Right cardiac atrium (tissue), 5 donors: ENCODE results near the gene ACACA. TPM values are rescaled to one million over a fixed set of nuclear protein-coding genes. Genes with fewer than 3 reads are reported as not detected.
A peak's percentile ranks its signal among the peaks of the same experiment; 100 is the strongest.

Experiments
- ATAC-seq, 2 donors: fragments of 200-7000 bp; cut with Tn5 transposase; one replicate each; pipeline versions ENCODE4 v1.8.0 to v1.9.1; 2020; ENCODE audit warnings: moderate library complexity in 2 of 2, mild to moderate bottlenecking in 1 of 2
- DNase-seq, 3 donors: peaks; one replicate each; pipeline ENCODE4 v3.0.0-alpha.2; 2020
- H3K27ac ChIP-seq: one replicate; pipeline ENCODE4 v1.5.1; 2013; ENCODE audit warnings: mild to moderate bottlenecking, low read length, control low read depth, moderate library complexity
- H3K27me3 ChIP-seq: one replicate; pipeline ENCODE4 v1.6.1; 2013; ENCODE audit not compliant: control insufficient read depth, insufficient read depth
- H3K4me1 ChIP-seq: one replicate; pipeline ENCODE4 v1.6.1; 2013; ENCODE audit warnings: low read length; ENCODE audit not compliant: control insufficient read depth, insufficient read depth
- H3K4me3 ChIP-seq: one replicate; pipeline ENCODE4 v1.5.1; 2013; ENCODE audit warnings: low read length, control low read depth
- H3K9me3 ChIP-seq: one replicate; pipeline ENCODE4 v1.6.1; 2013; ENCODE audit warnings: low read length; ENCODE audit not compliant: control insufficient read depth
- WGBS: extraction: QIAGEN DNeasy Blood & Tissue Kit; methylation state at CpG from one replicate; pipeline ENCODE4 v1.1.7; 2013; 5-methylcytosine and 5-hydroxymethylcytosine counted together
- intact Hi-C, 4 donors: fragments of 100-400 bp; cut with DNase I; formaldehyde crosslinking; loops; one replicate each; pipeline versions ENCODE4 v1.11.0 to v1.14.0; 2022 to 2023
- polyA plus RNA-seq: library from polyadenylated mRNA; stranded (reverse); fragments of 200-250 nt; gene quantifications from one replicate; pipeline ENCODE4 v1.2.3, GENCODE V29; 2013
- total RNA-seq, 4 donors: library from RNA; stranded (reverse); fragmentation: NEBNext Ultra II Directional; extraction: Animal tissue kit (Norgen Biotek cat#: 25700); gene quantifications; one replicate each; pipeline ENCODE4 v1.2.1, GENCODE V29; 2021
- donor health status: healthy with polysubstance abuse.
- donor health status: DM: no; HTN: yes; CAD: no.
- donor health status: DM: no; HTN: no; CAD: no.
- donor health status: DM: no; HTN: yes; CAD: no; lungs with severe emphysema.
- donor health status: DM: yes; HTN: yes; CAD: no.

Gene ACACA
- total and polyA plus RNA-seq, 5 donors = 8.9 to 24.8 (median 20.5) TPM

GRCh38 chr17:37092071-37092470 lies 314.6 kb downstream of the ACACA start:
- no peak for ATAC-seq
- H3K27me3 ChIP-seq = no peaks in the 10 kb centered on the region
- intact Hi-C loops = no loop called here
- no peak for DNase-seq
- no peak overlapping the region for H3K4me3 ChIP-seq
- no peaks in the 10 kb centered on the region for H3K4me1 ChIP-seq
- H3K27ac ChIP-seq = no peak overlapping the region
- WGBS = 93% methylated on average over 2 of the region's 2 CpGs
- no peaks in the 10 kb centered on the region for H3K9me3 ChIP-seq

- no peak for ATAC-seq
- no peaks in the 10 kb centered on the region for H3K4me1 ChIP-seq
- H3K27ac ChIP-seq = no peak overlapping the region
- intact Hi-C loops = no loop called here
- no peaks in the 10 kb centered on the region for H3K9me3 ChIP-seq
- DNase-seq = no peak
- 89% methylated on average over 3 of the region's 3 CpGs for WGBS
- H3K4me3 ChIP-seq = no peak overlapping the region
- no peaks in the 10 kb centered on the region for H3K27me3 ChIP-seq
These were observed 315.7 kb downstream of the ACACA start for GRCh38 chr17:37090941-37091340.

- intact Hi-C loops = no loop called here
- 54% methylated on average over 7 of the region's 7 CpGs for WGBS
- Histone ChIP-seq H3K4me3 (no peak overlapping the region), H3K27me3 (no peaks in the 10 kb centered on the region), H3K27ac (no peak overlapping the region), H3K9me3 (no peaks in the 10 kb centered on the region), H3K4me1 (no peaks in the 10 kb centered on the region)
- no peak for DNase-seq
- ATAC-seq = no peak
These were observed 316.7 kb downstream of the ACACA start for GRCh38 chr17:37089956-37090355.

GRCh38 chr17:37088913-37089312 lies 317.7 kb downstream of the ACACA start:
- Histone ChIP-seq H3K4me3 (no peak overlapping the region), H3K9me3 (no peaks in the 10 kb centered on the region), H3K27me3 (no peaks in the 10 kb centered on the region), H3K27ac (no peak overlapping the region), H3K4me1 (no peaks in the 10 kb centered on the region)
- intact Hi-C loops = no loop called here
- ATAC-seq (no peak), DNase-seq (no peak)
- WGBS = 78% methylated on average over 11 of the region's 11 CpGs

DNA sequence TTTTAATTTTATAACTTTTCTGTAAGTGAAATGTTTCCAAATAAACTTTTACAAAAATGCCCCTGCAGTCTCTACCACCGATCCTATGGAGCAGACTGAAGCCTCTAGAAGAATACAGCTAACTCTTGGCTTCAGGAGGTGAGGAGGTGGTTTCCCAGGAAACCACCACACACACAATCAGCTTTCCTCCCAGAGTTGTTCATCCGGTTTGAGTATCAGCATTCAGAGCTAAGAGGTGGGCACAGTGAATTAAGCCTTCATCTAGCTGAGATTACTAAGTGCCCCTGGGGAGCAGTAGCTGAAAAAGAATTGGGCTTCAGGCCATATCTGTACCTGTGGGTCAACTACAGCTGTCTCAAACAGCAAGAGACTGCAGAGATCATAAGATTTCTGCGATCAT lies 318.2 kb downstream of the ACACA start:
- intact Hi-C loops = no loop called here
- WGBS = 61% methylated on average over 3 of the region's 3 CpGs
- no peaks in the 10 kb centered on the region for H3K9me3 ChIP-seq
- no peaks in the 10 kb centered on the region for H3K4me1 ChIP-seq
- ATAC-seq (no peak), DNase-seq (no peak)
- H3K27me3 ChIP-seq = no peaks in the 10 kb centered on the region
- no peak overlapping the region for H3K27ac ChIP-seq
- H3K4me3 ChIP-seq = no peak overlapping the region

DNA sequence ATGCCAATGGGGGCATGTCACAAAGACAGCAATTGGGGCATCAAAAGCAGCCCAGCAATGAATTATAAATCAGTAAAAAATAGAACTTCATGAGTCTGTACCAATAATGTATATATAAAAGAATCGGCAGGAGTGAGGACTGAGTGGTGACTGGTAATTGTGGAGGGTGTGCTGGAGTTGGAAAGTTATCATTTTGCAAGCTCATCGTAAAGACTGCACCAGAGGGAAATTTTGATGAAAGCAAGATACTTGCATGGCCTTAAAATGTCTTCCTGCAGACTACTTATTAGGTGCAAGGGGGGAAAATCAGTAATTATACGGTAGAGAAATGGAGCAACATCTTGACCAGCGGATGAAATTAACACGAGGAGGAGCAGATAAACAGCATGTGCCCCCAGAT lies 319.0 kb downstream of the ACACA start:
- intact Hi-C loops = no loop called here
- 94% methylated on average over 5 of the region's 5 CpGs for WGBS

GRCh38 chr17:37086948-37087347 lies 319.7 kb downstream of the ACACA start:
- no peaks in the 10 kb centered on the region for H3K9me3 ChIP-seq
- 91% methylated on average over 3 of the region's 3 CpGs for WGBS
- H3K27me3 ChIP-seq = no peaks in the 10 kb centered on the region
- no peaks in the 10 kb centered on the region for H3K4me1 ChIP-seq
- intact Hi-C loops = no loop called here
- H3K4me3 ChIP-seq = no peak overlapping the region
- no peak for DNase-seq
- no peak overlapping the region for H3K27ac ChIP-seq
- peak in 1 of 2 donors; percentile 15 for ATAC-seq

More for the DNA sequence above, 319.0 kb downstream of the ACACA start:
- Histone ChIP-seq H3K27ac (no peak overlapping the region), H3K9me3 (no peaks in the 10 kb centered on the region), H3K4me3 (no peak overlapping the region), H3K27me3 (no peaks in the 10 kb centered on the region), H3K4me1 (no peaks in the 10 kb centered on the region)
- DNase-seq (no peak), ATAC-seq (no peak)

- H3K27me3 ChIP-seq = no peaks in the 10 kb centered on the region
- 98% methylated on average over 3 of the region's 3 CpGs for WGBS
- intact Hi-C loops = no loop called here
- ATAC-seq (no peak), DNase-seq (no peak)
- H3K4me1 ChIP-seq = no peaks in the 10 kb centered on the region
- H3K4me3 ChIP-seq = no peak overlapping the region
- H3K9me3 ChIP-seq = no peaks in the 10 kb centered on the region
- H3K27ac ChIP-seq = no peak overlapping the region
These were observed 320.3 kb downstream of the ACACA start for GRCh38 chr17:37086334-37086733.

GRCh38 chr17:37084372-37084771 lies 322.3 kb downstream of the ACACA start:
- no peak for DNase-seq
- H3K4me3 ChIP-seq = no peak overlapping the region
- 63% methylated on average over 5 of the region's 5 CpGs for WGBS
- no peaks in the 10 kb centered on the region for H3K27me3 ChIP-seq
- H3K4me1 ChIP-seq = no peaks in the 10 kb centered on the region
- H3K27ac ChIP-seq = no peak overlapping the region
- no peaks in the 10 kb centered on the region for H3K9me3 ChIP-seq
- intact Hi-C loops = no loop called here
- no peak for ATAC-seq

GRCh38 chr17:37083456-37083855 lies 323.2 kb downstream of the ACACA start:
- ATAC-seq = no peak
- DNase-seq = no peak
- Histone ChIP-seq H3K4me3 (no peak overlapping the region), H3K27ac (no peak overlapping the region), H3K4me1 (no peaks in the 10 kb centered on the region), H3K9me3 (no peaks in the 10 kb centered on the region), H3K27me3 (no peaks in the 10 kb centered on the region)
- intact Hi-C loops = no loop called here
- WGBS = 74% methylated on average over 6 of the region's 6 CpGs

DNA sequence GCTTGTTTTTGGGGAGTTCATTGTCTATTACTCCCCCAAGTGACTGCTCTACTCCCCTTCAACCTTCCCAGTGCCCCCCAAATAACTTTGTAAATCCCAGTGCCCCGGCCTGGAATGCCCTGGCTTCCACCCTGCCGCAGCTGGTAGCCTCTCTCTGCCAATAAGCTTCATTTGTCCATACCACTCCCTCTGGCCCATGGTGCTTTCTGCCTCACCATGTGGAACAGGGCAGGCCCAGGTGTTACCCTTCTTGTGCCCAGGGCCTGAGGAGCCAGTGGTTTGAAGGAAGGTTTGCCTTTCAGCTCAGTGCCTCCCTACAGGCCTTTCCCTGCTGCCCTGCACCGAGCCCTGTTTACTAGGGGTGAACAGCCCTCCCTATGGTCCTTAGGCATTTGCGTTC lies 323.7 kb downstream of the ACACA start:
- Histone ChIP-seq H3K4me3 (no peak overlapping the region), H3K27me3 (no peaks in the 10 kb centered on the region), H3K27ac (no peak overlapping the region), H3K9me3 (no peaks in the 10 kb centered on the region), H3K4me1 (no peaks in the 10 kb centered on the region)
- intact Hi-C loops = no loop called here
- no peak for ATAC-seq
- no peak for DNase-seq
- WGBS = 89% methylated on average over 4 of the region's 4 CpGs

GRCh38 chr17:37082311-37082860 lies 324.2 kb downstream of the ACACA start:
- H3K27ac ChIP-seq = no peak overlapping the region
- WGBS = 82% methylated on average over 8 of the region's 8 CpGs
- intact Hi-C loops = no loop called here
- no peaks in the 10 kb centered on the region for H3K27me3 ChIP-seq
- no peak for DNase-seq
- no peaks in the 10 kb centered on the region for H3K9me3 ChIP-seq
- H3K4me3 ChIP-seq = no peak overlapping the region
- H3K4me1 ChIP-seq = no peaks in the 10 kb centered on the region
- ATAC-seq = no peak
